PC-3 (cell line): ENCODE results near the gene LYPD1.

Experiments used
- CTCF ChIP-seq: fragments of 300-600 bp; sonication (generic); conservative IDR thresholded peaks from 2 replicates; pipeline ENCODE4 v1.5.1; 2017; ENCODE audit warnings: antibody characterized with exemption, low read depth, mild to moderate bottlenecking, low read length
- EZH2phosphoT487 ChIP-seq: fragments of 300-600 bp; sonication (generic); IDR thresholded peaks from 2 replicates; pipeline ENCODE4 v1.6.1; 2018; ENCODE audit warnings: mild to moderate bottlenecking, antibody characterized with exemption, low read length, borderline replicate concordance

DNA sequence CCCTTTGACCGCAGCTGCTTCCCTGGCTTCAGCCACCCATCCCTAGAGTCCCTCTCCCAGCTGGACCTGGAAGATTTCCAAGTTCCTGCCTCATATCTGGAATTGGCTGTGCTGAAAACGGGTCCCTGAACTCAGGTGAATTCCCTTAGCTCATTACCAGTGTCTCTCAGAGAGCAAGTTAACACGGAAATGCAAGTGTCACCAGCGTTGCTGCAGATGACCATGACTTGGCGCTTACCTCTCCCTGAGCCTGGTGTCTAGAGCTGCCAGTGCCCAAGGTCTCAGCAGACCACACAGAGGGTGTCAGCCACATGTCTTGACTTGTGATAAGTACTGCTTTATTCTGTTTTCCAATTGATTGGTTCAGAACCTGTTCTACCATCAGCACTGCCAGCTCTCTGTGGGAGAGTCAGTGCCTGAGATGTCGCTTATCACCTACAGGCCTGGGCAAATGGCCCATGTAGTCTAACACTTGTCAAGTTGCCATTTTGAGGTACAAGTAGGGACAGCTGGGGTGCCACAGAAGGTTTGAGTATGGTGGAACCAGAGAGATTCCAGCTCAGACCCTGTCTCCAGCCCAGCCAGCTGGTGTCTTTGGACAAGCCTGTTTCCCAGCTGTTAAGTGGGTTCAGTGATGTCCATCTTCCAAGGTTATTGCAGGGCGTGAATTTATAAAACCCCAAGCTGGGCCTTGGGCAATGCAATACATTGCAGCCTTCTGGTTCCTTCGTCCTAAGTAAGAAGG is 48.7 kb downstream of the LYPD1 start:
- TF ChIP-seq EZH2phosphoT487, result no peak
- TF ChIP-seq CTCF, result no peak
